Stimulated activated CD4-positive, alpha-beta T cell treated with anti-CD3 and anti-CD28 coated beads, Interleukin-2, amount 100 ng/mL, for 24 hours (primary cell): ENCODE data around the gene DEF6.
A peak's percentile ranks its signal among the peaks of the same experiment; 100 is the strongest.
"Not testable (repeated sequence)": the region's sequence is repeated elsewhere in the genome, so short reads cannot be mapped to it uniquely, and the experiment has no call there.

ENCODE experiments used
- DNase-seq, 2 donors: peaks; one replicate each; pipeline ENCODE4 v3.0.0-alpha.2; 2020

The DEF6 gene

GRCh38 chr6:35280903-35281302 lies 16.7 kb upstream of the DEF6 start:
- no peak for DNase-seq

- no peak for DNase-seq
Observed at GRCh38 chr6:35282472-35282871, 15.1 kb upstream of the DEF6 start.

- DNase-seq: no peak
Observed at GRCh38 chr6:35283361-35283760, 14.3 kb upstream of the DEF6 start.

GRCh38 chr6:35287671-35288396 lies 9.8 kb upstream of the DEF6 start:
- DNase-seq: no peak

- DNase-seq: no peak
Observed at GRCh38 chr6:35288834-35289233, 8.8 kb upstream of the DEF6 start.

GRCh38 chr6:35291491-35291890 lies 6.1 kb upstream of the DEF6 start:
- DNase-seq: no peak

- DNase-seq: no peak
Observed at GRCh38 chr6:35292494-35292893, 5.1 kb upstream of the DEF6 start.

- no peak for DNase-seq
Observed at GRCh38 chr6:35293681-35294080, 3.9 kb upstream of the DEF6 start.

GRCh38 chr6:35294308-35294945 lies 3.2 kb upstream of the DEF6 start:
- peak; percentile 55 to 61 for DNase-seq

GRCh38 chr6:35295036-35295435 lies 2.6 kb upstream of the DEF6 start:
- DNase-seq: no peak

- peak in 1 of 2 donors; percentile 16 for DNase-seq
Observed at GRCh38 chr6:35295521-35296315, 1.9 kb upstream of the DEF6 start.

- no peak for DNase-seq
Observed at GRCh38 chr6:35296931-35297600, 552 bp upstream of the DEF6 start.

GRCh38 chr6:35298625-35299140 lies 1.1 kb downstream of the DEF6 start:
- DNase-seq: no peak

- DNase-seq: peak in 1 of 2 donors; percentile 50
Observed at GRCh38 chr6:35299674-35300073, 2.1 kb downstream of the DEF6 start.

GRCh38 chr6:35300848-35301247 lies 3.2 kb downstream of the DEF6 start:
- no peak for DNase-seq

- DNase-seq: peak; percentile 85 to 88
Observed at GRCh38 chr6:35302604-35303241, 5.1 kb downstream of the DEF6 start.

GRCh38 chr6:35304299-35304698 lies 6.7 kb downstream of the DEF6 start:
- DNase-seq: no peak

GRCh38 chr6:35305117-35305516 lies 7.5 kb downstream of the DEF6 start:
- DNase-seq: no peak

- not testable (repeated sequence) for DNase-seq
Observed at GRCh38 chr6:35307138-35307537, 9.5 kb downstream of the DEF6 start.

GRCh38 chr6:35308543-35308942 lies 10.9 kb downstream of the DEF6 start:
- not testable (repeated sequence) for DNase-seq

GRCh38 chr6:35309611-35310264 lies 12.1 kb downstream of the DEF6 start:
- no peak for DNase-seq

- DNase-seq: no peak
Observed at GRCh38 chr6:35310265-35310831, 12.7 kb downstream of the DEF6 start.
